ENCODE data around the gene ACAA2. TPM values are rescaled to one million over a fixed set of nuclear protein-coding genes. Genes with fewer than 3 reads are reported as not detected.

Gene ACAA2
- total RNA-seq, 1 donor from 2014 or later = 287 TPM

- no peaks in the 10 kb centered on the region for H3K4me1 ChIP-seq
- no peaks in the 10 kb centered on the region for H3K9me3 ChIP-seq (replicated peaks)
- TF ChIP-seq CTCF (IDR thresholded peaks at IDR 0.05; ENCODE audit: borderline replicate concordance) = no peak
- H3K36me3 ChIP-seq = no peaks in the 10 kb centered on the region
- H3K27ac ChIP-seq (replicated peaks) = no peak overlapping the region
- DNase-seq = no peak
- H3K4me3 ChIP-seq = no peak overlapping the region
- intact Hi-C loops (cut with micrococcal nuclease) = no loop called here
- peaks cover 65% of the 10 kb centered on the region for H3K27me3 ChIP-seq (ENCODE audit: low read depth)
Measured at GRCh38 chr18:49848115-49848514, 34.8 kb upstream of the ACAA2 start.

GRCh38 chr18:49847524-49847923 lies 34.2 kb upstream of the ACAA2 start:
- Histone ChIP-seq H3K27ac (replicated peaks) (no peak overlapping the region), H3K4me1 (no peaks in the 10 kb centered on the region), H3K4me3 (no peak overlapping the region), H3K27me3 (ENCODE audit: low read depth) (peaks cover 65% of the 10 kb centered on the region), H3K36me3 (no peaks in the 10 kb centered on the region), H3K9me3 (replicated peaks) (no peaks in the 10 kb centered on the region)
- no peak for DNase-seq
- intact Hi-C loops (cut with micrococcal nuclease) = no loop called here
- TF ChIP-seq CTCF (IDR thresholded peaks at IDR 0.05; ENCODE audit: borderline replicate concordance) = no peak

- peaks cover 63% of the 10 kb centered on the region for H3K27me3 ChIP-seq (ENCODE audit: low read depth)
- no peak overlapping the region for H3K27ac ChIP-seq (replicated peaks)
- H3K9me3 ChIP-seq (replicated peaks) = no peaks in the 10 kb centered on the region
- TF ChIP-seq CTCF (IDR thresholded peaks at IDR 0.05; ENCODE audit: borderline replicate concordance) = no peak
- intact Hi-C loops (cut with micrococcal nuclease) = no loop called here
- no peak overlapping the region for H3K4me3 ChIP-seq
- H3K4me1 ChIP-seq = no peaks in the 10 kb centered on the region
- DNase-seq = no peak
- H3K36me3 ChIP-seq = no peaks in the 10 kb centered on the region
Measured at GRCh38 chr18:49846718-49847470, 33.6 kb upstream of the ACAA2 start.

- Histone ChIP-seq H3K4me1 (no peaks in the 10 kb centered on the region), H3K9me3 (replicated peaks) (no peaks in the 10 kb centered on the region), H3K27me3 (ENCODE audit: low read depth) (peaks cover 59% of the 10 kb centered on the region), H3K4me3 (no peak overlapping the region), H3K36me3 (no peaks in the 10 kb centered on the region), H3K27ac (replicated peaks) (no peak overlapping the region)
- intact Hi-C loops (cut with micrococcal nuclease) = no loop called here
- TF ChIP-seq CTCF (IDR thresholded peaks at IDR 0.05; ENCODE audit: borderline replicate concordance) = no peak
- no peak for DNase-seq
Measured at GRCh38 chr18:49846361-49846662, 33.0 kb upstream of the ACAA2 start.

GRCh38 chr18:49845629-49846360 lies 32.5 kb upstream of the ACAA2 start:
- Histone ChIP-seq H3K27me3 (ENCODE audit: low read depth) (peaks cover 58% of the 10 kb centered on the region), H3K27ac (replicated peaks) (no peak overlapping the region), H3K4me3 (no peak overlapping the region), H3K9me3 (replicated peaks) (no peaks in the 10 kb centered on the region), H3K4me1 (no peaks in the 10 kb centered on the region), H3K36me3 (no peaks in the 10 kb centered on the region)
- TF ChIP-seq CTCF (IDR thresholded peaks at IDR 0.05; ENCODE audit: borderline replicate concordance) = no peak
- DNase-seq = no peak
- intact Hi-C loops (cut with micrococcal nuclease) = no loop called here

Measured in left ventricle myocardium inferior (tissue), 1 donor.